Measurements from ENCODE around the gene SPAG4.
A peak's percentile ranks its signal among the peaks of the same experiment; 100 is the strongest.

SPAG4 gene

DNA sequence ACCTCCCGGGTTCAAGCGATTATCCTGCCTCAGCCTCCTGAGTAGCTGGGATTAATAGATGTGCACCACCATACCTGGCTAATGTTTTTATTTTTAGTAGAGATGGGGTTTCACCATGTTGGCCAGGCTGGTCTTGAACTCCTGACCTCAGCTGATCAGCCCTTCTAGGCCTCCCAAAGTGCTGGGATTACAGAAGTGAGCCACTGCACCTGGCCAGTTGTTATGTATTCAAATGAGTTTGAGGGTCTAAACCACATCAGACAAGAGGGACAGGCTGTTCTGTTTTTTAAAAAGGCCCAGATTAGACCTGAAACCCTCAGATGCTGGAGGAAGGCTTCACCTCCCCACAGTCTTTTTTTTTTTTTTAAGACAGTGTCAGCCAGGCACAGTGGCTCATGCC lies 4.1 kb upstream of the SPAG4 start:
- TF ChIP-seq, protein P1, sequence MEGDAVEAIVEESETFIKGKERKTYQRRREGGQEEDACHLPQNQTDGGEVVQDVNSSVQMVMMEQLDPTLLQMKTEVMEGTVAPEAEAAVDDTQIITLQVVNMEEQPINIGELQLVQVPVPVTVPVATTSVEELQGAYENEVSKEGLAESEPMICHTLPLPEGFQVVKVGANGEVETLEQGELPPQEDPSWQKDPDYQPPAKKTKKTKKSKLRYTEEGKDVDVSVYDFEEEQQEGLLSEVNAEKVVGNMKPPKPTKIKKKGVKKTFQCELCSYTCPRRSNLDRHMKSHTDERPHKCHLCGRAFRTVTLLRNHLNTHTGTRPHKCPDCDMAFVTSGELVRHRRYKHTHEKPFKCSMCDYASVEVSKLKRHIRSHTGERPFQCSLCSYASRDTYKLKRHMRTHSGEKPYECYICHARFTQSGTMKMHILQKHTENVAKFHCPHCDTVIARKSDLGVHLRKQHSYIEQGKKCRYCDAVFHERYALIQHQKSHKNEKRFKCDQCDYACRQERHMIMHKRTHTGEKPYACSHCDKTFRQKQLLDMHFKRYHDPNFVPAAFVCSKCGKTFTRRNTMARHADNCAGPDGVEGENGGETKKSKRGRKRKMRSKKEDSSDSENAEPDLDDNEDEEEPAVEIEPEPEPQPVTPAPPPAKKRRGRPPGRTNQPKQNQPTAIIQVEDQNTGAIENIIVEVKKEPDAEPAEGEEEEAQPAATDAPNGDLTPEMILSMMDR (IDR thresholded peaks at IDR 0.05), result no peak
- Histone ChIP-seq H3K27me3 (no peaks in the 10 kb centered on the region), H3K4me3 (ENCODE audit: low read depth in 1 of 2, low read length in 1 of 2) (no peak overlapping the region), H3K27ac (no peak overlapping the region), H3K4me1 (ENCODE audit: control insufficient read depth in 1 of 2, insufficient read depth in 1 of 2, low read depth in 1 of 2, low read length in 1 of 2) (peaks cover 6 to 8% of the 10 kb centered on the region in 2 experiments), H3K9me3 (no peaks in the 10 kb centered on the region), H3K36me3 (no peaks in the 10 kb centered on the region)

DNA sequence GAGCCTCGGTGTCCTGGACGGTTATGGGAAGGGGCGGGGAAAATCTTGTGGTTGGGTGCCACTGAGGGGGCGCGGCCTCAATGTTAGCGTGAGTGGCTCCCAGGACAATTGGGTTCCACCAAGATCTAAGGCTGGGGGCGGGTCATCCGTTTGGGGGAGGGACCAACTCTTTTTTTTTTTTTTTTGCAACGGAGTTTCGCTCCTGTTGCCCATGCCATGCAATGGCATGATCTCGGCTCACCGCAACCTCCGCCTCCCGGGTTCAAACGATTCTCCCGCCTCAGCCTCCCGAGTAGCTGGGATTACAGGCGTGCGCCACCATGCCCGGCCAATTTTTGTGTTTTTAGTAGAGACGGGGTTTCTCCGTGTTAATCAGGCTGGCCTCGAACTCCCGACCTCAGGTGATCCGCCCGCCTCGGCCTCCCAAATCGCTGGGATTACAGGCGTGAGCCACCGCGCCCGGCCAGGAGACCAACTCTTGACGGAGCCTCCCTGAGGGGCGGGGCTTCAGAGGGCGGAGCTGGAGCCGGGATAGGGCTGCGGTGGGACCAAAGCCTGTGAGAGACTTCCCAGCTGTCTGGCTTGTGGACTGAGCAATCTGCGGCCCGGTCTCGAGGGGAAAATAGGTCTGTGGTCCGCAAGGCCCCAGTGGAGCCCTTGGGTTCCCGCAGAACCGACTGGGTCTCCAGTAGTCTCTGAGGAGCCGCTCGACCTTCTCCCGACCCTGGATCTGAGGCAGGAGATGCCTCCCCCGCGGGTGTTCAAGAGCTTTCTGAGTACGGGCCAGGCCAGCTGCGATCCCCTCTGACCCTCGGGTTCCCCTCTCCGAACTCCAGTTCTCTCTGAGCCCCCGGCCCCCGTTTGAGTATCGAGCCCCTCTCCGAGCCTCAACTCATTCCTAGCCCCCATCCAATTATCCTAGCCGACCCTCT lies 1.1 kb downstream of the SPAG4 start:
- TF ChIP-seq, protein P1 (IDR thresholded peaks at IDR 0.05), result no peak
- Histone ChIP-seq H3K27me3 (peaks cover 16% of the 10 kb centered on the region), H3K4me1 (ENCODE audit: control insufficient read depth in 1 of 2, insufficient read depth in 1 of 2, low read depth in 1 of 2, low read length in 1 of 2) (peaks cover 54 to 60% of the 10 kb centered on the region in 2 experiments), H3K36me3 (no peaks in the 10 kb centered on the region), H3K4me3 (ENCODE audit: low read depth in 1 of 2, low read length in 1 of 2) (peak overlapping the region; percentile 81 to 85), H3K27ac (peak overlapping the region; percentile 96), H3K9me3 (no peaks in the 10 kb centered on the region)

DNA sequence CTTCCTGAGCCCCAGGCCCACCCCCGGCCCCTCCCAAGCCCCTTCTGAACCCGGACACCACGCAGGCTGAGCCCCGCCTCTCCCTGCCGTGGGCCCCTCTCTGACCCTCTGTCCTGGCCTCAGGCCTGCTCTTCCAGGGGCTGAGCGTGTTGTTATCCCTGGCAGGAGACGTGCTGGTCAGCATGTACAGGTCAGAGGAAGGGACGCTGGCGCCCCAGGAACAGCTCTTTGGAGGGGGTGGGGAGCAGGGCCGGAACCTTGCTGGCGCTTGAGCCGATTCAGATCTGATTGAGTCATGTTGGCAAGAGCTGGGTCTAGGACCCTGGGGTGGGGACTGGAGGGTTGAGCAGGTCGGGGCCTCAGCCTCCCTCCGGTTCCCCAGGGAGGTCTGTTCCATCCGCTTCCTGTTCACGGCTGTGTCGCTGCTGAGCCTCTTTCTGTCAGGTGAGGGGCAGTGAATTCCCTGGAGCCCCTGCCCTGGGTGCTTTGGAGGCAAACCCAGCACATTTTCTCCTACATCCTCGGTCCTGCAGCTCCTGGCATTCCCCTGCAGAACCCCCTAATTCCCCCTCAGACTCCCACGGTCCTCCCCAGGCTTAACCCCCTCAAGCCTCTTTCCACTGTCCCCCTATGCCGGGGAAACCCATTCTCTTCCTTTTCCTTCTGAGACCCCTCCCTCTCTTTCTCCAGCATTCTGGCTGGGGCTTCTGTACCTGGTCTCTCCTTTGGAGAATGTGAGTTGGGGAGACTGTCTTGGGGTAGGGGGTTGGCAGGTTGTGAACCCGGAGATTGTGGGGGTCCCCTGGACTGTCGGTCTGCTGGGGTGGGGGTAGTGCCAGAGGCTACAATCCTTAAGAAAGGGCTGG lies 2.0 kb downstream of the SPAG4 start:
- peak overlapping the region; percentile 96 for H3K27ac ChIP-seq
- H3K4me3 ChIP-seq (ENCODE audit: low read depth in 1 of 2, low read length in 1 of 2), result peak overlapping the region; percentile 81 to 85
- no peaks in the 10 kb centered on the region for H3K36me3 ChIP-seq
- TF ChIP-seq, protein P1 (IDR thresholded peaks at IDR 0.05), result peak; percentile 12
- H3K9me3 ChIP-seq, result no peaks in the 10 kb centered on the region
- peaks cover 16% of the 10 kb centered on the region for H3K27me3 ChIP-seq
- peaks cover 63 to 69% of the 10 kb centered on the region in 2 experiments for H3K4me1 ChIP-seq (ENCODE audit: control insufficient read depth in 1 of 2, insufficient read depth in 1 of 2, low read depth in 1 of 2, low read length in 1 of 2)

DNA sequence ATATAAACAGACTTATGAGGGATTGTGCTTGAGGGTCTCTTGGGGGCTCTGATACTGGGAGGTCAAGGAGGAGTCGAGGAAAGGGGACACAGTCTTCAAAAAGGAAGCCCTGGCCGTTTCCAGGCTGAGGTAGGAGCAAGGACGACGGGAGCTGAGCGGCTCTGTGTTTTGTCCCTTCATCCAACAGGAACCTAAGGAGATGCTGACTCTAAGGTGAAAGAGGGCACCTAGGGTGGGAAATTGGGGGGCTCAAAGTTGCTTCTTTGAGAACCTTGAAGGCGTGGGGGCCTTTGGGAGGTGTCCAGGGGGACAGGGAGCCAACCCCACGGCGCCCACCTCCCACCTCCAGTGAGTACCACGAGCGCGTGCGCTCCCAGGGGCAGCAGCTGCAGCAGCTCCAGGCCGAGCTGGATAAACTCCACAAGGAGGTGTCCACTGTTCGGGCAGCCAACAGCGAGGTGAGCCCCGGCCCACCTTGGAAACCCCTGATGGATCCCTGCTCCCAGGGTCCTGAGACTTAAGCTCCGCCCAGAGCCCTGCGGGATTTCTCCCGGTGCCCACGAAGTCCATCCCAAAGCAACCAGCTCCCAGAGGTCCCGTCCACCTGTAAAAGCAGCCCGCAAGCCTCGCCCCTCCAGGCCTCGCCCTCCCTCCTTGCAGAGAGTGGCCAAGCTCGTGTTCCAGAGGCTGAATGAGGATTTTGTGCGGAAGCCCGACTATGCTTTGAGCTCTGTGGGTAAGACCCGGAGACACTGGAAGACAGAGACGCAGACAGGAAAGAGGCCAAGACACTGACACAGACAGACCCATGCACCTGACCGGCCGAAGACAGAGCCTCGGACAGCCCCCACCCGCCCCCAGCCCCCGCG lies 2.9 kb downstream of the SPAG4 start:
- Histone ChIP-seq H3K4me3 (ENCODE audit: low read depth in 1 of 2, low read length in 1 of 2) (peak overlapping the region; percentile 64 to 81), H3K27ac (peak overlapping the region; percentile 82), H3K27me3 (peaks cover 16% of the 10 kb centered on the region), H3K36me3 (no peaks in the 10 kb centered on the region), H3K9me3 (no peaks in the 10 kb centered on the region), H3K4me1 (ENCODE audit: control insufficient read depth in 1 of 2, insufficient read depth in 1 of 2, low read depth in 1 of 2, low read length in 1 of 2) (peaks cover 64 to 73% of the 10 kb centered on the region in 2 experiments)
- TF ChIP-seq, protein P1 (IDR thresholded peaks at IDR 0.05), result no peak
